Esophagus squamous epithelium (tissue), 5 donors: ENCODE results near the gene VPS54. TPM values are rescaled to one million over a fixed set of nuclear protein-coding genes. Genes with fewer than 3 reads are reported as not detected.

Experiments
- DNase-seq: peaks from one replicate; lab custom pipeline; 2025; lab: John Stamatoyannopoulos, UW
- H3K27ac ChIP-seq, 4 donors: fragments of 200-600 bp; sonication (generic); one replicate each; pipeline ENCODE4 v1.5.1; 2016 to 2019; ENCODE audit warnings: mild to moderate bottlenecking in 1 of 4
- H3K27me3 ChIP-seq, 4 donors: fragments of 200-600 bp; sonication (generic); 1 replicate in 3 of 4; 2 replicates in 1 of 4; pipeline versions ENCODE4 v1.5.1 to v1.6.0; 2017 to 2021; ENCODE audit warnings: antibody characterized with exemption in 1 of 4
- H3K36me3 ChIP-seq, 3 donors: fragments of 200-600 bp; sonication (generic); one replicate each; pipeline ENCODE4 v1.5.1; 2016 to 2019
- H3K4me1 ChIP-seq, 3 donors: fragments of 200-600 bp; sonication (generic); one replicate each; pipeline ENCODE4 v1.5.1; 2017 to 2019
- H3K4me3 ChIP-seq, 4 donors: fragments of 200-600 bp; sonication (generic); 1 replicate in 3 of 4; 2 replicates in 1 of 4; pipeline ENCODE4 v1.5.1; 2016 to 2019; ENCODE audit warnings: mild to moderate bottlenecking in 2 of 4, moderate library complexity in 1 of 4
- H3K9me3 ChIP-seq, 3 donors: fragments of 200-600 bp; sonication (generic); one replicate each; pipeline ENCODE4 v1.5.1; 2016 to 2019
- POLR2A ChIP-seq, 4 donors: fragments of 450-650 bp; IDR thresholded peaks; one replicate each; pipeline ENCODE4 v1.6.1; 2017; ENCODE audit warnings: antibody characterized with exemption in 4 of 4, mild to moderate bottlenecking in 4 of 4, moderate library complexity in 3 of 4
- WGBS, 2 donors: methylation state at CpG; one replicate each; pipeline ENCODE4 v1.1.5; 2018; 5-methylcytosine and 5-hydroxymethylcytosine counted together
- intact Hi-C: fragments of 100-400 bp; cut with DNase I; formaldehyde crosslinking; loops from one replicate; pipeline ENCODE4 v1.15.0; 2022
- total RNA-seq, 4 donors: library from RNA; depleted of rRNA; stranded (reverse); fragments of >200 nt; gene quantifications; one replicate each; pipeline ENCODE4 v1.1.0, GENCODE V29; 2016
- TF ChIP-seq, protein P1 (sequence below), 6 experiments: fragments of 450-650 bp in 4 of 6; fragments of 200-600 bp in 2 of 6; sonication (generic) in 2 of 6; IDR thresholded peaks; one replicate each; pipeline ENCODE4 v1.5.1; 2016 to 2019; ENCODE audit warnings: antibody characterized with exemption in 6 of 6, mild to moderate bottlenecking in 4 of 6, moderate library complexity in 4 of 6
- donor health status: DM: yes; HTN: yes; CAD: no.

The VPS54 gene
- total RNA-seq, 4 donors from 2014 or later: 10.4 to 25.2 (median 19.0) TPM

DNA sequence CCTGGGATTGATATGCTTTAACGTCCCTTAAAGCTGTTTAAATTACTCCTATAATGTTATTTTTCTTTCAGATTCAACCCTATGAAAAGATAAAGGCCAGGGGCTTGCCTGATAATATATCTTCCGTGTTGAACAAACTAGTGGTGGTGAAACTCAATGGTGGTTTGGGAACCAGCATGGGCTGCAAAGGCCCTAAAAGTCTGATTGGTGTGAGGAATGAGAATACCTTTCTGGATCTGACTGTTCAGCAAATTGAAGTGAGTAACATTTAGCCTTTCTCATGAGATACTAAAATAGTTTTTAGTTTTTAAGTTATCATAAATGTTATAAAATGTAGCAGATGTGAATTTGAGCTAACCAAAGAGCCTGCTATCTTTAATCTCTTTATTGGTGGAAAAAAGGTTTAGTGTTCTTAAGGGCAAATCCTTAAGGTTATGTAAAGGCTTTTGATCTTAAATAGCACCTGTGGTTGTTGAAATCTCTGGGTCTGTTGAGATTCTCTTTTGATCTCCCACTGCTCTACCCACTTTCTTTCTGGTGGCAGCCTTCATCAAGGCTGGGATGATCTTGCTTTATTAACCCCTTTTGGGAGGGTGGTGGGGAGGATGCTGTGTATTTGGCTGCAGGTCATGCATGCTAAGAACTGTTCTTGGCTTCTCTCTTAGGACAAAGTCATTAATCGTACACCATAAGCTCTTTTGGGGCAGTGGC is 136.7 kb downstream of the VPS54 start:
- TF ChIP-seq POLR2A (IDR thresholded peaks at IDR 0.05): no peak
- TF ChIP-seq, protein P1, sequence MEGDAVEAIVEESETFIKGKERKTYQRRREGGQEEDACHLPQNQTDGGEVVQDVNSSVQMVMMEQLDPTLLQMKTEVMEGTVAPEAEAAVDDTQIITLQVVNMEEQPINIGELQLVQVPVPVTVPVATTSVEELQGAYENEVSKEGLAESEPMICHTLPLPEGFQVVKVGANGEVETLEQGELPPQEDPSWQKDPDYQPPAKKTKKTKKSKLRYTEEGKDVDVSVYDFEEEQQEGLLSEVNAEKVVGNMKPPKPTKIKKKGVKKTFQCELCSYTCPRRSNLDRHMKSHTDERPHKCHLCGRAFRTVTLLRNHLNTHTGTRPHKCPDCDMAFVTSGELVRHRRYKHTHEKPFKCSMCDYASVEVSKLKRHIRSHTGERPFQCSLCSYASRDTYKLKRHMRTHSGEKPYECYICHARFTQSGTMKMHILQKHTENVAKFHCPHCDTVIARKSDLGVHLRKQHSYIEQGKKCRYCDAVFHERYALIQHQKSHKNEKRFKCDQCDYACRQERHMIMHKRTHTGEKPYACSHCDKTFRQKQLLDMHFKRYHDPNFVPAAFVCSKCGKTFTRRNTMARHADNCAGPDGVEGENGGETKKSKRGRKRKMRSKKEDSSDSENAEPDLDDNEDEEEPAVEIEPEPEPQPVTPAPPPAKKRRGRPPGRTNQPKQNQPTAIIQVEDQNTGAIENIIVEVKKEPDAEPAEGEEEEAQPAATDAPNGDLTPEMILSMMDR (IDR thresholded peaks at IDR 0.05): no peak
- Histone ChIP-seq H3K27ac (no peak overlapping the region), H3K36me3 (peaks cover 0 to 79% (median 23%) of the 10 kb centered on the region in 3 donors), H3K27me3 (no peaks in the 10 kb centered on the region), H3K4me3 (no peak overlapping the region), H3K9me3 (no peaks in the 10 kb centered on the region), H3K4me1 (no peaks in the 10 kb centered on the region)
- intact Hi-C loops: no loop called here
- no peak for DNase-seq
- 80 to 81% methylated on average over 3 of the region's 3 CpGs for WGBS, 2 donors

GRCh38 chr2:63881205-63881604 is 138.0 kb downstream of the VPS54 start:
- TF ChIP-seq, protein P1 (IDR thresholded peaks at IDR 0.05): no peak
- no peak for TF ChIP-seq POLR2A (IDR thresholded peaks at IDR 0.05)
- H3K36me3 ChIP-seq: peaks cover 0 to 70% (median 11%) of the 10 kb centered on the region in 3 donors
- no peak overlapping the region for H3K27ac ChIP-seq
- no peaks in the 10 kb centered on the region for H3K27me3 ChIP-seq
- intact Hi-C loops: no loop called here
- no peak for DNase-seq
- WGBS, 2 donors: 77 to 79% methylated on average over 2 of the region's 2 CpGs
- H3K9me3 ChIP-seq: no peaks in the 10 kb centered on the region
- no peak overlapping the region for H3K4me3 ChIP-seq
- peaks cover 3 to 11% (median 4%) of the 10 kb centered on the region in 3 donors for H3K4me1 ChIP-seq

GRCh38 chr2:63880625-63881024 is 138.6 kb downstream of the VPS54 start:
- WGBS, 2 donors: 68 to 75% methylated on average over 4 of the region's 4 CpGs
- Histone ChIP-seq H3K36me3 (peaks cover 0 to 64% (median 10%) of the 10 kb centered on the region in 3 donors), H3K9me3 (no peaks in the 10 kb centered on the region), H3K4me3 (no peak overlapping the region), H3K27ac (no peak overlapping the region), H3K4me1 (peaks cover 8 to 17% (median 9%) of the 10 kb centered on the region in 3 donors), H3K27me3 (no peaks in the 10 kb centered on the region)
- DNase-seq: no peak
- intact Hi-C loops: no loop called here
- TF ChIP-seq, protein P1 (IDR thresholded peaks at IDR 0.05): no peak
- TF ChIP-seq POLR2A (IDR thresholded peaks at IDR 0.05): no peak

GRCh38 chr2:63879876-63880433 is 139.3 kb downstream of the VPS54 start:
- no peaks in the 10 kb centered on the region for H3K9me3 ChIP-seq
- TF ChIP-seq, protein P1 (IDR thresholded peaks at IDR 0.05): no peak
- no peak for TF ChIP-seq POLR2A (IDR thresholded peaks at IDR 0.05)
- H3K4me3 ChIP-seq: no peak overlapping the region
- H3K4me1 ChIP-seq: peaks cover 9 to 24% (median 12%) of the 10 kb centered on the region in 3 donors
- WGBS, 2 donors: 75 to 88% methylated on average over 2 of the region's 2 CpGs
- H3K27ac ChIP-seq: no peak overlapping the region
- no peaks in the 10 kb centered on the region for H3K27me3 ChIP-seq
- H3K36me3 ChIP-seq: peaks cover 0 to 57% (median 10%) of the 10 kb centered on the region in 3 donors
- no peak for DNase-seq
- intact Hi-C loops: no loop called here

DNA sequence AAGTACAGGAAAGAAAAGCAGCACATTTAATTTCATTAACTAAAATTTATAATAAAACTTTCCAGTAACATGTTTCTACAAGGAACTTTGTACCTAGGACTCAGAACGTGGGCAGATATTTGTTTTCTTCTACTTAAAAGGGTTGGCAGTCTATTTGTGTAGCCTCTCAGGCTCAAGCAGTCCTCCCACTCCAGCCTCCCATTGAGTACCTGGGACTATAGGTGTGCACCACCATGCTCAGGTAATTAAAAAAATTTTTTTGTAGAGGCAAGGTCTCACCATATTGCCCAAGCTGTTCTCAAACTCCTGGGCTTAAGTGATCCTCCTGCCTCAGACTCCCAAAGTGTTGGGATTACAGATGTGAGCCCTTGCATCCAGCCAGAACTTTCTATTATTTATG is 140.7 kb downstream of the VPS54 start:
- peaks cover 9 to 38% (median 12%) of the 10 kb centered on the region in 3 donors for H3K4me1 ChIP-seq
- intact Hi-C loops: no loop called here
- no peaks in the 10 kb centered on the region for H3K9me3 ChIP-seq
- no peak for TF ChIP-seq POLR2A (IDR thresholded peaks at IDR 0.05)
- TF ChIP-seq, protein P1 (IDR thresholded peaks at IDR 0.05): no peak
- no peak overlapping the region for H3K4me3 ChIP-seq
- H3K27me3 ChIP-seq: no peaks in the 10 kb centered on the region
- no peak overlapping the region for H3K27ac ChIP-seq
- H3K36me3 ChIP-seq: peaks cover 0 to 55% (median 10%) of the 10 kb centered on the region in 3 donors
- DNase-seq: no peak
- 55 to 59% methylated on average over 1 of the region's 1 CpG for WGBS, 2 donors
